Aortic smooth muscle cell (primary cell): Measurements from ENCODE around the gene RGS19. TPM values are rescaled to one million over a fixed set of nuclear protein-coding genes. Genes with fewer than 3 reads are reported as not detected.

ENCODE experiments used
- total RNA-seq: library from RNA; depleted of rRNA; stranded (reverse); fragments of >200 nt; gene quantifications from 2 replicates; pipeline ENCODE4 v1.2.3, GENCODE V29; 2014

The RGS19 gene, protein sequence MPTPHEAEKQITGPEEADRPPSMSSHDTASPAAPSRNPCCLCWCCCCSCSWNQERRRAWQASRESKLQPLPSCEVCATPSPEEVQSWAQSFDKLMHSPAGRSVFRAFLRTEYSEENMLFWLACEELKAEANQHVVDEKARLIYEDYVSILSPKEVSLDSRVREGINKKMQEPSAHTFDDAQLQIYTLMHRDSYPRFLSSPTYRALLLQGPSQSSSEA
- total RNA-seq = 5.7 and 8.0 TPM in 2 replicates

GRCh38 chr20:64079273-64080012, at the start of gene RGS19:
Gene RGS19 (minus strand): TSS chr20:64079518. CDS start chr20:64076886, 2,632 bp downstream.

GRCh38 chr20:64106981-64107735, 27.8 kb upstream of the RGS19 start, which contains the start of gene NPBWR2:
Gene NPBWR2 (minus strand): TSS chr20:64107565. CDS start chr20:64106831, 734 bp downstream.

GRCh38 chr20:64083804-64084684, 4.7 kb upstream of the RGS19 start, which contains the start of gene LKAAEAR1:
Gene LKAAEAR1 (minus strand): TSS chr20:64084398. CDS start chr20:64084219, 179 bp downstream.

DNA sequence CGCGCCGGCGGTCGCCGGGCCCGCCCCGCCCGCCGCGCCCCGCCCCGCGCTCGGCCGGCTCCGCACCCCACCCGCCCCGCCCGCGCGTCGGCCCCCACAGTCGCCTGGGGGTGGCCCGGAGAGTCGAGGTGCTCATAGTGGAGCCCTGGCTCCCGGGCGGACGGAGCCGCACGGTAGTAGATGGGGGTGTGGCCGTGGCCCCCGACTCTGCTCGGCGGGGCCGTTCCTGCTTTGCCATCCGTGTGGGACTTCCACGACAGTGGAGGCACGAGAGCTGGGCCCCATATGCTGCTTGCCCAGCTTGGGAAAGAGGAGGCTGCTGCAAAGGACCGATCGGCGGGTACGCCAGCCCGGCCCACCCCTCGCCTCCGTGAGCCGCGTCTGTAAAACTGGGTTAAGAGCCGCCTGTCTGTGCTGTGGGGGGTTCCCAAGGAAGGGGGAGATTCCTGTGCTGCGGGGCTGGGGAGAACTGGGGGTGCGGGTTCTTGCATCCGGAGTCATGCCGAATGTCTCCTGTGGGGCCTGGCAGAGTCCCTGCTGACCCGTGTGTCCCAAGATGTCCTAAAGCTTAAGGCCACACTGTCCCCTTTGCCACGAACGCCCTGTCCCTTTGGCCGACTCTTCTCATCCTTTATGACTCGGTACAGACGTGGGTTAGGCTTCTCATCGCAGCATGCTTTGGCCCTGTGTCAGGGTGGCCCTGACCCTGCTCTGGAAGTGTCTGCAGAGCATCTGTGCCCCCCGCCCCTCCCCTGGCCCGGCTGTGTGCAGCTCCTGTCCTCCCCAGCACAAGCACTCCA, 895 bp upstream of the RGS19 start, which contains the start of gene OPRL1:
OPRL1 (plus strand) TSS at position 70 of the 800 bp plus-strand sequence. CDS start 12,639 bp downstream, outside the sequence.

DNA sequence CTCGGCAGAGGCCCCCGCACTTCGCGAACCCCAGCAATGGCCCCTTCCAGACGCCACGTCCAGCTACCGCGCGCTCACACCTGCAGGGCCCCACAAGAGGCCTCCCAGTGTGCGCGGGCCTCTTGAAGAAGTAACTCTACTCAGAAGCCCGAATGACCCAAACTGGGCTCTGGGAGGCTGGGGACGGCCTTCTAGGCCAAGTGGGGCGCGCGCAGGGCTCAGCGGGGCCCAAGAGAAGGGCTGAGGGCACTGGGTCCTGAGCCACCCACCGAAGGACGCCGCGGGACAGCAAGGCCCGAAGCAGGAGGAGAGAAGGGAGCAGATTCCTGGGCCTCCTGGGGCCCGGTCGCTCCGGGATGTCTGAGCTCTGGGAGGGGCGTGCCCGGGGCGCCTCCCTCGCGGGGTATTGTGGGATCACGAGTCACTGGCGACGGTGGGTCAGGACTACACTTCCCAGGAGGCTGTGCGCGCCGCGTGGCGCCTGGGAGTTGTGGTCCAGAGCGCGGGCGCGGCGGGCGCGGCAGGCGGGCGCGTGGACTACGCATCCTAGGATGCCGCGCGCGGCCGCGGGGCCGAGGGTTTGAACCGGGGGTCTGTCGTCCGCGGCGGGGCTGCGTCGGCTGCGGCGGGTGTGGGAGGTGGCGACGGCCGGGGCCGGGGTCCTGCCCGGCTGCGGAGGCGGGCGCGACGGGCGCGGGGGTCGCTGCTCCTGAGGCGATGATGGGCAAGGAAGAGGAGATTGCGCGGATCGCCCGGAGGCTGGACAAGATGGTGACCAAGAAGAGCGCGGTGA, 16.5 kb downstream of the RGS19 start, which contains the start of gene TCEA2:
TCEA2 (plus strand) TSS at position 603 of the 793 bp plus-strand sequence; CDS start at position 718, 115 bp downstream.

GRCh38 chr20:64049060-64049877, 30.0 kb downstream of the RGS19 start, which contains the start of gene SOX18:
Gene SOX18 (minus strand): TSS chr20:64049639. CDS start chr20:64049516, 123 bp downstream.

DNA sequence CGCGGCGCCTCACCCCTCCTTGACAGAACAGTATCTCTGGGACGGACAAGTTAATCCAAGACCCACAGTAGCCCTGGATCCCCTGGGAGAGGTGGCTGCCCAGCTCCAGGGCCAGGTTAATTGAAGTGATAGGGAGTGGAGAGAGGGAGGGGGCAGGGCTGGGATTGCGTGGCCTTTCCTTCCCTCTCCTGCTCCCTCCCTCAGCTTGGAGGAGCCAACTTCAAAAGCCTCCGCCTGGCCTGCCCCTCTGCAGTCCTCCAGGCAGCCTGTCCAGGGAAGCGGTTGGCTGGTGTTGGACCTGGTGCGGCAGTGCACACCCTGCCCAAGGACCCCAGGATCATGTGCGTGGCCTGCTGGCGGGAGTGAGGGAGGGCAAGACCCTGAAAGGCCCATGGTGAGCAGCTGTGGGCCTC, 43.4 kb downstream of the RGS19 start, which contains the start of gene C20orf204:
C20orf204 (plus strand) TSS at position 250 of the 413 bp plus-strand sequence; CDS start at position 392, 142 bp downstream.

Other genes starting within 250 kb of the RGS19 start
- 1.9 and 3.3 TPM in 2 replicates for gene ZBTB46, start 248.3 kb downstream of the RGS19 start, total RNA-seq
- gene ABHD16B, start 218.0 kb downstream of the RGS19 start, total RNA-seq = not detected in 2 replicates
- gene TPD52L2, start 214.2 kb downstream of the RGS19 start, total RNA-seq = 139 and 147 TPM in 2 replicates
- 61.3 and 81.0 TPM in 2 replicates for gene DNAJC5, start 184.4 kb downstream of the RGS19 start, total RNA-seq
- 15.7 and 19.2 TPM in 2 replicates for gene UCKL1, start 123.1 kb downstream of the RGS19 start, total RNA-seq
- gene ZNF512B, start 109.6 kb downstream of the RGS19 start, total RNA-seq = 7.0 and 7.2 TPM in 2 replicates
- gene SAMD10, start 99.9 kb downstream of the RGS19 start, total RNA-seq = 1.2 and 1.4 TPM in 2 replicates
- 80.3 and 82.0 TPM in 2 replicates for gene PRPF6, start 98.4 kb downstream of the RGS19 start, total RNA-seq
- gene C20orf204, start 43.3 kb downstream of the RGS19 start, total RNA-seq = 0.75 and 1.1 TPM in 2 replicates
- gene SOX18, start 29.9 kb downstream of the RGS19 start, total RNA-seq = 0.56 and 0.66 TPM in 2 replicates
- 28.1 and 29.8 TPM in 2 replicates for gene TCEA2, start 16.3 kb downstream of the RGS19 start, total RNA-seq
- gene OPRL1, start 564 bp upstream of the RGS19 start, total RNA-seq = 0.40 and 1.4 TPM in 2 replicates
- not detected in 2 replicates for gene LKAAEAR1, start 4.9 kb upstream of the RGS19 start, total RNA-seq
- not detected in 2 replicates for gene NPBWR2, start 28.0 kb upstream of the RGS19 start, total RNA-seq
- gene MYT1, start 84.9 kb upstream of the RGS19 start, total RNA-seq = not detected in 2 replicates
- 37.7 and 53.3 TPM in 2 replicates for gene PCMTD2, start 176.2 kb upstream of the RGS19 start, total RNA-seq